Erythroblast (primary cell): Measurements from ENCODE around the gene NCAPD2.

ENCODE experiments used
- GATA1 ChIP-seq: IDR thresholded peaks from 2 replicates; pipeline ENCODE4 v1.6.1; 2011; ENCODE audit warnings: low read depth, mild to moderate bottlenecking, control low read depth, low read length, moderate library complexity
- POLR2A ChIP-seq: IDR thresholded peaks from 2 replicates; pipeline ENCODE4 v1.6.1; 2011; ENCODE audit warnings: mild to moderate bottlenecking, low read length

- TF ChIP-seq POLR2A (no peak), GATA1 (no peak)
Measured at GRCh38 chr12:6461401-6462233, 32.3 kb upstream of the NCAPD2 start.
